ENCODE results near the gene STUB1. TPM values are rescaled to one million over a fixed set of nuclear protein-coding genes. Genes with fewer than 3 reads are reported as not detected.

The STUB1 gene
- total and polyA plus RNA-seq, 2 donors (not counting 3 experiments of a cell fraction or from before 2014, with no cell fraction given): 107 to 147 TPM

DNA sequence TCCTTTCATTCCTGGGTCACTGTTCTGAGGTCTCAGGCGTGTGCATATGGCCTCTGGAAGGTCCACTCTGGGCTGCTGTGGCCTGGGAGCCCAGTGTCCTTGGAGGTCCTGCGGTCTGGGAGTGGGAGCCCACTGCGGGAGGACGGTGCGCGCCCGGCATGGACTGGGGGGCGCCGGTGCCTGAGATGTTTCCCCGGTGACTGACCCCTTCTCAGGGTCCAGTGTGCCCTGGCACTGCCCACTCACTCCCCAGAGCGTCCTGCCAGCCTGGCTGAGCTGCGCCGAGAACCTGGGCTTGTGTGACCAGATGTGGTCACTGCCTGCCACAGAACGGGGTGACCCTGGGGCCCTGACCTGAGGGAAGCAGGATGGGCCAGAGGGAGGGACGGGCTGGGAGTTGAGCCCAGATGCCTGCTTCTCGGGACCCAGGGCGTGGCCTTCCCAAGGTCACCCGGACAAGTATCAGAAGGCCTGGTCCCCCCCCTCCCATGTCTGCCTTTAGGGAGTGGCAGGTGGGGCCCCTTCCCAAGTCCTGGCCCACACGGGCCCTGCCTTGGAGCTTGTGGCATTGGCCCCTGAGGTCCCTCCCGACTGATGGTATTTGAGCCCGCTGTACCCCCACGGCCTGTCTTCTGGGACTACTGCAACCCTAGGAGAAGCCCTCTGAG, 5.9 kb upstream of the STUB1 start:
- FAIRE-seq: no peak
- Histone ChIP-seq H4K20me1 (replicated peaks; ENCODE audit: control insufficient read depth, extremely low read depth, insufficient read depth, low read length) (no peaks in the 10 kb centered on the region), H3K36me3 (ENCODE audit: control insufficient read depth in 2 of 2, extremely low read depth in 1 of 2, insufficient read depth in 2 of 2, low read length in 2 of 2) (peaks cover 5 to 35% of the 10 kb centered on the region in 2 experiments), H3K4me2 (ENCODE audit: insufficient read depth, low read length) (no peak overlapping the region), H3K9ac (replicated peaks; ENCODE audit: extremely low read depth, insufficient read depth, low read length) (no peak overlapping the region), H3K27ac (ENCODE audit: insufficient read depth, low read depth, low read length) (no peak overlapping the region), H2AFZ (ENCODE audit: low read depth, low read length) (no peak overlapping the region), H3K4me1 (ENCODE audit: control insufficient read depth, extremely low read depth, insufficient read depth, low read length) (no peaks in the 10 kb centered on the region), H3K9me1 (replicated peaks; ENCODE audit: control insufficient read depth, extremely low read depth, insufficient read depth, low read length) (no peaks in the 10 kb centered on the region), H3K79me2 (ENCODE audit: control insufficient read depth, insufficient read depth, low read length) (peaks cover 4% of the 10 kb centered on the region), H3K27me3 (ENCODE audit: control insufficient read depth in 2 of 2, insufficient read depth in 2 of 2, low read length in 2 of 2) (no peaks in the 10 kb centered on the region), H3K4me3 (replicated peaks in 1 of 3; ENCODE audit: insufficient read depth in 1 of 3, low read depth in 1 of 3, low read length in 3 of 3) (no peak overlapping the region), H3K9me3 (replicated peaks; ENCODE audit: control insufficient read depth, insufficient read depth, low read length) (no peaks in the 10 kb centered on the region)
- BruUV-seq (replicated peaks): no TSS peak
- CTCF ChIA-PET: interaction anchor here (1.5 kb wide), 1 partner anchor 11 kb away, joined by 4 read pairs; no protein-coding TSS in a partner anchor
- no peak for DNase-seq (ENCODE audit: low read depth, low spot score)
- TF ChIP-seq FOS (IDR thresholded peaks at IDR 0.05; ENCODE audit: borderline replicate concordance, insufficient read depth, low read length) (no peak), POLR2AphosphoS5 (IDR thresholded peaks at IDR 0.05; ENCODE audit: insufficient read depth, low read depth, low read length) (no peak), GATA2 (IDR thresholded peaks at IDR 0.05; ENCODE audit: insufficient read depth, insufficient read length, low read depth, low read length) (no peak), MYC (IDR thresholded peaks at IDR 0.05; ENCODE audit: low read depth, low read length) (no peak), EZH2 (IDR thresholded peaks at IDR 0.05; ENCODE audit: borderline replicate concordance, low read depth, low read length, severe bottlenecking) (no peak), POLR2A (IDR thresholded peaks at IDR 0.05; ENCODE audit: low read depth, low read length) (no peak), JUN (IDR thresholded peaks at IDR 0.05; ENCODE audit: borderline replicate concordance, insufficient read depth, insufficient read length, low read depth) (no peak), MAX (IDR thresholded peaks at IDR 0.05; ENCODE audit: insufficient read depth, insufficient read length) (no peak)
- TF ChIP-seq, protein P1, sequence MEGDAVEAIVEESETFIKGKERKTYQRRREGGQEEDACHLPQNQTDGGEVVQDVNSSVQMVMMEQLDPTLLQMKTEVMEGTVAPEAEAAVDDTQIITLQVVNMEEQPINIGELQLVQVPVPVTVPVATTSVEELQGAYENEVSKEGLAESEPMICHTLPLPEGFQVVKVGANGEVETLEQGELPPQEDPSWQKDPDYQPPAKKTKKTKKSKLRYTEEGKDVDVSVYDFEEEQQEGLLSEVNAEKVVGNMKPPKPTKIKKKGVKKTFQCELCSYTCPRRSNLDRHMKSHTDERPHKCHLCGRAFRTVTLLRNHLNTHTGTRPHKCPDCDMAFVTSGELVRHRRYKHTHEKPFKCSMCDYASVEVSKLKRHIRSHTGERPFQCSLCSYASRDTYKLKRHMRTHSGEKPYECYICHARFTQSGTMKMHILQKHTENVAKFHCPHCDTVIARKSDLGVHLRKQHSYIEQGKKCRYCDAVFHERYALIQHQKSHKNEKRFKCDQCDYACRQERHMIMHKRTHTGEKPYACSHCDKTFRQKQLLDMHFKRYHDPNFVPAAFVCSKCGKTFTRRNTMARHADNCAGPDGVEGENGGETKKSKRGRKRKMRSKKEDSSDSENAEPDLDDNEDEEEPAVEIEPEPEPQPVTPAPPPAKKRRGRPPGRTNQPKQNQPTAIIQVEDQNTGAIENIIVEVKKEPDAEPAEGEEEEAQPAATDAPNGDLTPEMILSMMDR (IDR thresholded peaks at IDR 0.05; ENCODE audit: extremely low read depth in 1 of 2, insufficient read depth in 1 of 2, low read depth in 1 of 2, low read length in 2 of 2): no peak
- POLR2A ChIA-PET: no interaction called here
- dilution Hi-C loops (cut with MboI; ENCODE audit: extremely low pct_ligation_motif_present, low sequenced_read_pairs) (no loop called here), intact Hi-C loops (cut with micrococcal nuclease) (no loop called here)

All from endothelial cell of umbilical vein (primary cell).